ENCODE results near the gene CHURC1. TPM values are rescaled to one million over a fixed set of nuclear protein-coding genes. Genes with fewer than 3 reads are reported as not detected.

The CHURC1 gene
- total and polyA plus RNA-seq, 11 donors, result 51.0 to 106 (median 72.3) TPM

GRCh38 chr14:64935508-64935907 lies 21.3 kb downstream of the CHURC1 start:
- intact Hi-C loops (cut with DNase I), result no loop called here
- Histone ChIP-seq H3K36me3 (peaks cover 0 to 75% (median 44%) of the 10 kb centered on the region in 9 donors), H3K9me3 (no peaks in the 10 kb centered on the region), H3K27me3 (no peaks in the 10 kb centered on the region), H3K27ac (peak overlapping the region in 6 of 12 donors; percentile 9 to 54 (median 18)), H3K4me3 (no peak overlapping the region), H3K4me1 (peaks cover 0 to 38% (median 11%) of the 10 kb centered on the region in 12 donors)
- TF ChIP-seq CTCF (IDR thresholded peaks at IDR 0.05), result no peak
- TF ChIP-seq POLR2A (IDR thresholded peaks at IDR 0.05), result no peak
- ATAC-seq, result no peak
- WGBS, 4 donors, result 88 to 94% (median 92%) methylated on average over 2 of the region's 2 CpGs
- DNase-seq, result no peak

DNA sequence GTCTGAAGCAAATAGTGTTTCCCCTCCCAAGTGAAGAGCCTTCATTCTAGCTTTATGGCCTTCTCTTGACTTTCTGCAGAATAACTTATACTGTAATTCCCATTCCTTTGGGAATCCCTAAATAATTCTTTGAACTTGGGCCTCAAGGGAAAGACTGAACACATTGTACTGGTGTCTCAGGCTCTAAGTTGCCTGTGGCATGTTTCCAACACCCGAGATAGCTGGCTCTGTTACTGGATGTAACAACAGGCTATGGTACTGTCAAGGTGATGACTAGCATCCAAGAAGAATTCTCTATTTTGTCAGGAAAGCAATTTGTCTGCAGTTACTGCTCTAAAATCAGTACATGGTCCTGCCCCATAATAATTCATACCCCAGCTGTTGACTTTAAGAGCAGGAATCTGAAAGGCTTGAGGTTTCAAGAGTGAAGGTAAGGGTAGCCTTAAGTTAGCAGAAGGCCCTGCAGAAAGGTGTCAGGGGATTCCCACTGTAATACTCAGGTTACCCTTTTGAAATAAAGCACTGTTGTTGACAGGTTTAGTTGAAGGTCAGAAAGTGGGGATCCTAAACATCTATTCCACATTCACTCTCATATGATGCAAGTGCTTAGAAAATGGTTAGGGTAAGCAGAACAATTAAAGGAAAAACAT lies 23.0 kb downstream of the CHURC1 start:
- intact Hi-C loops (cut with DNase I), result no loop called here
- ATAC-seq, result peak; percentile 62 to 75 (median 72)

DNA sequence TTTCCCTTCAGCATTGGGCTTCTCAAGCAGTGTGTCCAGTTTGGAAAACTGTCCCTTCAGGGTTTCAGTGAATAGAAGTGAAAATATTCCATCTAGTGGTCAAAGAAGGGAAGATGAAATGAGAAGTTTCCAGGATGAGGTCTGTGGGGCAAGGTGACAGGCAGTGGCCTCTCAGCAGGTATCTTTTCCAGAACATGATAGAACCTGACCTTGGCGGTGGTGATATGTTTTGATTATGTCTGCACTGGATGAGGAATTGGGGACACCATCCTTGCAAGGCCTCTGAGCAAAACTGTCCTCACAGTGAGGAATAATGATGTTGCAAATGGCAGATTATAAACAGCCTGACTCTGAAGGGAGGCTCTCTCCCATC lies 23.6 kb downstream of the CHURC1 start:
- H3K36me3 ChIP-seq, result peaks cover 0 to 66% (median 21%) of the 10 kb centered on the region in 9 donors

More for the DNA sequence above, 23.0 kb downstream of the CHURC1 start:
- Histone ChIP-seq H3K27me3 (no peaks in the 10 kb centered on the region), H3K4me1 (peaks cover 0 to 34% (median 10%) of the 10 kb centered on the region in 12 donors), H3K4me3 (no peak overlapping the region), H3K36me3 (peaks cover 0 to 70% (median 26%) of the 10 kb centered on the region in 9 donors), H3K9me3 (no peaks in the 10 kb centered on the region), H3K27ac (peak overlapping the region in 10 of 12 donors; percentile 0 to 54 (median 37))
- WGBS, 4 donors, result 0 to 14% (median 5%) methylated on average over 1 of the region's 1 CpG
- peak in 1 of 5 donors; percentile 74 for DNase-seq
- TF ChIP-seq POLR2A (IDR thresholded peaks at IDR 0.05), result no peak

GRCh38 chr14:64938972-64939816 lies 24.9 kb downstream of the CHURC1 start:
- Histone ChIP-seq H3K4me1 (peaks cover 0 to 31% (median 12%) of the 10 kb centered on the region in 12 donors), H3K27ac (no peak overlapping the region), H3K36me3 (peaks cover 0 to 62% (median 15%) of the 10 kb centered on the region in 9 donors), H3K9me3 (no peaks in the 10 kb centered on the region), H3K4me3 (no peak overlapping the region), H3K27me3 (no peaks in the 10 kb centered on the region)
- ATAC-seq (peak in 1 of 4 donors; percentile 4), DNase-seq (no peak)
- TF ChIP-seq CTCF (IDR thresholded peaks at IDR 0.05) (no peak), POLR2A (IDR thresholded peaks at IDR 0.05) (no peak)
- intact Hi-C loops (cut with DNase I), result no loop called here
- WGBS, 4 donors, result 93 to 96% (median 95%) methylated on average over 16 to 17 of the region's 17 CpGs

More for the DNA sequence above, 23.6 kb downstream of the CHURC1 start:
- H3K27ac ChIP-seq, result peak overlapping the region in 6 of 12 donors; percentile 0 to 54 (median 32)
- DNase-seq (no peak), ATAC-seq (peak in 2 of 4 donors; percentile 19 to 36)
- TF ChIP-seq CTCF (IDR thresholded peaks at IDR 0.05) (peak in 8 of 12 donors; percentile 16 to 46 (median 23)), POLR2A (IDR thresholded peaks at IDR 0.05) (no peak)
- no peaks in the 10 kb centered on the region for H3K27me3 ChIP-seq
- 75 to 94% (median 83%) methylated on average over 1 of the region's 1 CpG for WGBS, 4 donors
- H3K4me1 ChIP-seq, result peaks cover 0 to 34% (median 10%) of the 10 kb centered on the region in 12 donors
- H3K4me3 ChIP-seq, result no peak overlapping the region
- H3K9me3 ChIP-seq, result no peaks in the 10 kb centered on the region
- intact Hi-C loops (cut with DNase I), result no loop called here
